SK-MEL-5 (cell line): ENCODE results near the gene CAMK1G. TPM values are rescaled to one million over a fixed set of nuclear protein-coding genes. Genes with fewer than 3 reads are reported as not detected.
A peak's percentile ranks its signal among the peaks of the same experiment; 100 is the strongest.

Source experiments
- DNase-seq: peaks from one replicate; pipeline ENCODE4 v3.0.0-alpha.2; 2016; ENCODE audit warnings: low read depth, low spot score
- in situ Hi-C: cut with HindIII; loops from 2 replicates; pipeline ENCODE4 v1.10.0; 2016; ENCODE audit warnings: low sequenced_read_pairs, high pct_unique_total_duplicates, low pct_unique_long_range_greater_than_20kb
- total RNA-seq: library from RNA; depleted of rRNA; stranded (reverse); fragments of >200 nt; shearing (Covaris generic); gene quantifications from 2 replicates; pipeline ENCODE4 v1.2.3, GENCODE V29; 2014

The CAMK1G gene
- total RNA-seq, 1 experiment from 2014 or later = not detected

GRCh38 chr1:209590405-209590804 lies 6.9 kb downstream of the CAMK1G start:
- in situ Hi-C loops = no loop called here
- peak; percentile 66 for DNase-seq

- DNase-seq = peak; percentile 23
- in situ Hi-C loops = no loop called here
Measured at GRCh38 chr1:209593747-209594146, 10.2 kb downstream of the CAMK1G start.

- no peak for DNase-seq
- in situ Hi-C loops = no loop called here
Measured at GRCh38 chr1:209594440-209594839, 10.9 kb downstream of the CAMK1G start.

GRCh38 chr1:209595028-209595427 lies 11.5 kb downstream of the CAMK1G start:
- in situ Hi-C loops = no loop called here
- no peak for DNase-seq

GRCh38 chr1:209595599-209596285 lies 12.2 kb downstream of the CAMK1G start:
- DNase-seq = no peak
- in situ Hi-C loops = no loop called here

- no peak for DNase-seq
- in situ Hi-C loops = no loop called here
Measured at GRCh38 chr1:209597499-209597898, 14.0 kb downstream of the CAMK1G start.

GRCh38 chr1:209598227-209598626 lies 14.7 kb downstream of the CAMK1G start:
- in situ Hi-C loops = no loop called here
- DNase-seq = no peak

- DNase-seq = no peak
- in situ Hi-C loops = no loop called here
Measured at GRCh38 chr1:209600541-209600940, 17.0 kb downstream of the CAMK1G start.

GRCh38 chr1:209601809-209602657 lies 18.5 kb downstream of the CAMK1G start:
- in situ Hi-C loops = no loop called here
- peak; percentile 76 for DNase-seq

GRCh38 chr1:209603877-209604276 lies 20.4 kb downstream of the CAMK1G start:
- no peak for DNase-seq
- in situ Hi-C loops = no loop called here

- in situ Hi-C loops = no loop called here
- no peak for DNase-seq
Measured at GRCh38 chr1:209607102-209607794, 23.7 kb downstream of the CAMK1G start.

- no peak for DNase-seq
- in situ Hi-C loops = no loop called here
Measured at GRCh38 chr1:209607795-209608178, 24.3 kb downstream of the CAMK1G start.

- peak; percentile 38 for DNase-seq
- in situ Hi-C loops = no loop called here
Measured at GRCh38 chr1:209609041-209609790, 25.7 kb downstream of the CAMK1G start.

- in situ Hi-C loops = no loop called here
- no peak for DNase-seq
Measured at GRCh38 chr1:209609791-209610630, 26.5 kb downstream of the CAMK1G start.

- DNase-seq = no peak
- in situ Hi-C loops = no loop called here
Measured at GRCh38 chr1:209610631-209610905, 27.1 kb downstream of the CAMK1G start.

- in situ Hi-C loops = no loop called here
- no peak for DNase-seq
Measured at GRCh38 chr1:209611771-209612570, 28.5 kb downstream of the CAMK1G start.
